NOMO-1 treated with DMSO at 0.1 percent for 48 hours (cell line): ENCODE measurements around the gene GRN.
A peak's percentile ranks its signal among the peaks of the same experiment; 100 is the strongest.
"Not testable (repeated sequence)": the region's sequence is repeated elsewhere in the genome, so short reads cannot be mapped to it uniquely, and the experiment has no call there.

Experiments
- DNase-seq: peaks from one replicate; lab custom pipeline; 2025; ENCODE audit not compliant: unreplicated experiment; lab: John Stamatoyannopoulos, UW

The GRN gene

DNA sequence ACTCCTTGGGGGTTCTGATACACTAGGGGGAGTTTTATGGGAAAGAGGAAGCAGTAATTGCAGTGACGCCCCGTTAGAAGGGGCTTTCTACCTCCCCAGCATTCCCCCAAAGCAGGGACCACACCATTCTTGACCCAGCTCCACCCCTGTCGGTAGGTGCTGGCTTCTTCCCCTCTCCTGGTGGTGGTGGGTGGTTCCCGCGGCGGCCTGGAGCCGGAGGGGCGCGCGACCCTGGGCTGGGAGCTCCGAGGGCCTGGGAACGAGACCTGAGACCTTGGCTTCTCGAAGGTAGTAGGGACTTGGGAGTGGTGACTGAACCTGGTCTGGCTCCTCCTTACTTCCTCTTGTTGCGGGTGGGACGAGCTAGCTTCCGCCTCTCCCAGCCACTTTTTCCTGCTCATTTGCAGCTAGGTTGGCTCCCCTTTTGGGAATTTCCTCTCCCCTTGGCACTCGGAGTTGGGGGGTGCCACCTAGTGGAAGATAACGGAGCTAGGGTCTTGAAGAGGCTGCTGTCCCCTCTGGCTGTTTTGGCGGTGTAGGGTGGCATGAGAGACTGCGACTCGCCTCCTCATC lies 438 bp downstream of the GRN start:
- DNase-seq: peak; percentile 37

DNA sequence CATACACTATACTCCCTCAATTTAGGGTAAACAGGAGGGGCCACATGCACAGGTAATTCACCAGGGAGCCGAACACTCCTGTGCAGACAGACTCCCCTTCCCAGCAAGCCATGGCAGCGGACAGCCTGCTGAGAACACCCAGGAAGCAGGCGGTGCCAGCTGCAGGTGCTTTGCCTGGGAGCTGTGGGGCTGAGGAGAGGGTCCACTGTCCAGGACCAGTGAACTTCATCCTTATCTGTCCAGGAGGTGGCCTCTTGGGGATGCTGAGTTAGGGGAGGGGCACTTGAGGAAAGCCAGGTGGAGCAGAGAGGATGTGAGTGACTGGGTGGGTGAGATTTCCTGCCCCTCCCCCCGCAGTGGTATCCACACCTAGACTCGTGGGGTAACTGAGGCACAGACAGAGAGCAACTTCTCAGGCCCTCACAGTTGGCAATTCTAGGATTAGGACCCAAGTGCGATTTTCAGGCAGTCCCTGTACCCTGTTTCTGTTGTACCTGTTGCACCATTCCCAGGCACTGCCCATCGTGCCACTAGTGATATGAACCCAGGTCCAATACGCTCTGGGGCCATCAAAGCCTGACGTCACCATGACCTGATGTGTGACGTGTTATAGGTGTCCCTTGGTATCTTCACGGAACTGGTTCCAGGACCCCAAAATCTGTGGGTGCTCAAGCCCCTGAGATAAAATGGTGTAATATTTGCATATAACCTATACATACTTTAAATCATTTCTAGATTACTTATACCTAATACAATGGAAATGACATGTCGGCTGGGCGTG lies 1.2 kb downstream of the GRN start:
- no peak for DNase-seq

DNA sequence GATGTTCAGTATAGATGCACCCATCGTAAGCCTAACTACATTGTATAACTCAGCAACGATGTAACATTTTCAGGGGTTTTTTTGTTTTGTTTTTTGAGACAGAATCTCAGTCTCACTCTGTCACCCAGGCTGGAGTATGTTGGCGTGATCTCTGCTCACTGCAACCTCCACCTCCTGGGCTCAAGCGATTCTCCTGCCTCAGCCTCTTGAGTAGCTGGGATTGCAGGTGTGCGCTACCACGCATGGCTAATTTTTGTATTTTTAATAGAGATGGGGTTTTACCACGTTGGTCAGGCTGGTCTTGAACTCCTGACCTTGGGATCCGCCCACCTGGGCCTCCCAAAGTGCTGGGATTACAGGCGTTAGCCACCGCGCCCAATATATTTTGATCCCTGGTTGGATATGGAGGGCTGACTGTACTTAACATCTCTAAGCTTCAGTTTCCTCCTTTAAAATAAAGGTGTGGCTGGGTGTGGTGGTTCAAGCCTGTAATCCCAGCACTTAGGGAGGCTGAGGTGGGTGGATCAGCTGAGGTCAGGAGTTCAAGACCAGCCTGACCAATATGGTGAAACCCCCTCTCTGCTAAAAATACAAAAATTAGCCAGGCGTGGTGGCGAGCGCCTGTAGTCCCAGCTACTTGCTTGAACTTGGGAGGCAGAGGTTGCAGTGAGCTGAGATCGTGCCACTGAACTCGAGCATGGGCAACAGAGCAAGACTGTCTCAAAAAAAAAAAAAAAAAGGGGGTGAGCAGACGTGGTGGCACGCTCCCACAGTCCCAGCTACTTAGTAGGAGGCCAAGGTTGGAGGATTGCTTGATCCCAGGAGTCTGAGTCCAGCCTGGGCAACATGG lies 2.3 kb downstream of the GRN start:
- not testable (repeated sequence) for DNase-seq

DNA sequence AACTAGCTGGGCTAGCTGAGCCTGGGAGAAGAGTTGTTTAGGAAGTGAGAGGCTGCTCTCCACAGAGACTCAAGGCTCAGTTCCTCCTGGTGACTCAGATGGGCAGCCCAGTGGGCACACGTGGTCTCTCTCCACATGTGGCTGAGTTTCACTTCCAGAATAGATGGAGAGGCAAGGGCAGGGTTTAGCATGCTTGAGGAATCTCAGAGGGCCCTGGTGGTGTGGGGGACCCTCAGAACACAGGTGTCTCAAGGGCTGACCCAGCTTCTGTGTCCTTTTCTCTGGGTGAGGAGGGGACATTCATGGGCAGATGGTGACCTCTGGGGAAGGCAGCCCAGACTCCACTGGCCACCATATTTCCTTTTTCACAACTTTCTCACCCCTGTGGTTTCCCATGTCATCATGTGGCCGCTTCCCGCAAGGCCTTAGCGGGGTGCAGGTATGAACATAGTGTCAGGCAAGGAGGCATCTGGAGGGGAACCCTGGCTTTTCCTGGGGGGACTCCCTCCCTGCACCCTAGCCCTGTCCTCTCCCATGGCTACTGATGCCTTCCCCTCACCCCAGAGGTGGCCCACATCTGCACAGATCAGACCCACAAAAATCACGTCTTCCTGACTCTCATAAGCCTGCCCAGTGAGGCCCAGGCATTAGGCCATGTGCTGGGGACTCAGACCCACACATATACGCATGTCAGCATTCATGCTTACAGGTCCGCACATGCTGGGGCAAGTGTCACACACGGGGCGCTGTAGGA lies 3.3 kb downstream of the GRN start:
- peak; percentile 98 for DNase-seq

DNA sequence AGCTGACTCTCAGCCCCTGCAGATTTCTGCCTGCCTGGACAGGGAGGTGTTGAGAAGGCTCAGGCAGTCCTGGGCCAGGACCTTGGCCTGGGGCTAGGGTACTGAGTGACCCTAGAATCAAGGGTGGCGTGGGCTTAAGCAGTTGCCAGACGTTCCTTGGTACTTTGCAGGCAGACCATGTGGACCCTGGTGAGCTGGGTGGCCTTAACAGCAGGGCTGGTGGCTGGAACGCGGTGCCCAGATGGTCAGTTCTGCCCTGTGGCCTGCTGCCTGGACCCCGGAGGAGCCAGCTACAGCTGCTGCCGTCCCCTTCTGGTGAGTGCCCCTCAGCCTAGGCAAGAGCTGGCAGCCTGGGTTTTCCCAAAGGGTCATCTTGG lies 3.9 kb downstream of the GRN start:
- DNase-seq: no peak

DNA sequence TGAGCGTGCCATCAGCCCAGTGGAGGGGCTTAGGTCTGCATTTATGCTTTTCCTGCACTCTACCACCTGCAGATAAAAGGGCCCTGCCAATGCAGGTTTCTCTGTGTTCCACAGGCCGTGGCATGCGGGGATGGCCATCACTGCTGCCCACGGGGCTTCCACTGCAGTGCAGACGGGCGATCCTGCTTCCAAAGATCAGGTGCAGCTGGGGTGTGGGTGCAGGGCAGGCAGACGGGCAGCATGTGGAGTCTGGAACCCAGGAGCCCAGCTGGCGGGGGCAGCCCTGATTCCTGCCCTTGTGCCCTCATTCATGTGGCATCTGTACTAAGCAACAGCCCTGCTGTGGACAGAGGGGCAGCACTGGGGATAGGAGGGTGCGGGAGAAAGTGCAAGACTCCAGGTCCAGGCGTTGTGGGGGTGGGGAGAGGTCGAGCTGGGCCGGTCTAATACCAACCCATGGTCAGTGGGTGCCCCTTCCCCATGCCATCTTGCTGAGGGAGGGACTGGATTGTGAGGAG lies 4.5 kb downstream of the GRN start:
- no peak for DNase-seq

DNA sequence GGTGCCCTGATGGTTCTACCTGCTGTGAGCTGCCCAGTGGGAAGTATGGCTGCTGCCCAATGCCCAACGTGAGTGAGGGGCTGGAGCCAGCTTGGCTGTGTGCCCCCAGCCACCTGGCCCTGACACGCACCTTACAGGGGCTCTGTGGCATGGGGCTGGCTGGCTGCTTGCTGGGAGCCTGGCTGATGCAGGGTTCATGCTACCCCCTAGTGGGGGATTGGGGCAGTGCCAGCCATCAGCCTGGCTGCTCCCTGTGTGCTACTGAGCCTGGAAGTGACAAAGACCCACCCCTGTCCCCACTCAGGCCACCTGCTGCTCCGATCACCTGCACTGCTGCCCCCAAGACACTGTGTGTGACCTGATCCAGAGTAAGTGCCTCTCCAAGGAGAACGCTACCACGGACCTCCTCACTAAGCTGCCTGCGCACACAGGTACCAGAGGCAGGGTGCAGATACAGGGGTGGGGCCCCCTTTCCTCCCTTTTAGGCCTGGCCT lies 5.7 kb downstream of the GRN start:
- peak; percentile 52 for DNase-seq

DNA sequence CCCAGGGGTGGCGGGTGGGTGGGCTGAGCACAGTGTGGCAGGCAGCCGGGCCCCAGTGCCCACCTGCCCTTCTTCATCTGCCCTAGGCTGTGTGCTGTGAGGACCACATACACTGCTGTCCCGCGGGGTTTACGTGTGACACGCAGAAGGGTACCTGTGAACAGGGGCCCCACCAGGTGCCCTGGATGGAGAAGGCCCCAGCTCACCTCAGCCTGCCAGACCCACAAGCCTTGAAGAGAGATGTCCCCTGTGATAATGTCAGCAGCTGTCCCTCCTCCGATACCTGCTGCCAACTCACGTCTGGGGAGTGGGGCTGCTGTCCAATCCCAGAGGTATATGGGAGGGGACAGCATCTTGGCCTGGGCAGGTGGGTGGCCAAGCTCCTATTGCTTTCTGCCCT lies 6.4 kb downstream of the GRN start:
- no peak for DNase-seq

DNA sequence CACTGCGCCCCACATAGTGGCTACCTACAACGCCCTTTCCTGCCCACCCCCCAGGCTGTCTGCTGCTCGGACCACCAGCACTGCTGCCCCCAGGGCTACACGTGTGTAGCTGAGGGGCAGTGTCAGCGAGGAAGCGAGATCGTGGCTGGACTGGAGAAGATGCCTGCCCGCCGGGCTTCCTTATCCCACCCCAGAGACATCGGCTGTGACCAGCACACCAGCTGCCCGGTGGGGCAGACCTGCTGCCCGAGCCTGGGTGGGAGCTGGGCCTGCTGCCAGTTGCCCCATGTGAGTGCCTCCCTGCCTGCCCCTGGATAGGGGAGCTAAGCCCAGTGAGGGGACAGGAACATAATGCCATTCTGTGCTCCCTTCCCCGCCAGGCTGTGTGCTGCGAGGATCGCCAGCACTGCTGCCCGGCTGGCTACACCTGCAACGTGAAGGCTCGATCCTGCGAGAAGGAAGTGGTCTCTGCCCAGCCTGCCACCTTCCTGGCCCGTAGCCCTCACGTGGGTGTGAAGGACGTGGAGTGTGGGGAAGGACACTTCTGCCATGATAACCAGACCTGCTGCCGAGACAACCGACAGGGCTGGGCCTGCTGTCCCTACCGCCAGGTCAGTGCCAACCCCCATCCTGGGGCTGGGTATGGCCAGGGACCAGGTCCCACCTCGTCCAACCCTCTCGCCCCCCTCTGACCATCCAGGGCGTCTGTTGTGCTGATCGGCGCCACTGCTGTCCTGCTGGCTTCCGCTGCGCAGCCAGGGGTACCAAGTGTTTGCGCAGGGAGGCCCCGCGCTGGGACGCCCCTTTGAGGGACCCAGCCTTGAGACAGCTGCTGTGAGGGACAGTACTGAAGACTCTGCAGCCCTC lies 7.1 kb downstream of the GRN start:
- no peak for DNase-seq

DNA sequence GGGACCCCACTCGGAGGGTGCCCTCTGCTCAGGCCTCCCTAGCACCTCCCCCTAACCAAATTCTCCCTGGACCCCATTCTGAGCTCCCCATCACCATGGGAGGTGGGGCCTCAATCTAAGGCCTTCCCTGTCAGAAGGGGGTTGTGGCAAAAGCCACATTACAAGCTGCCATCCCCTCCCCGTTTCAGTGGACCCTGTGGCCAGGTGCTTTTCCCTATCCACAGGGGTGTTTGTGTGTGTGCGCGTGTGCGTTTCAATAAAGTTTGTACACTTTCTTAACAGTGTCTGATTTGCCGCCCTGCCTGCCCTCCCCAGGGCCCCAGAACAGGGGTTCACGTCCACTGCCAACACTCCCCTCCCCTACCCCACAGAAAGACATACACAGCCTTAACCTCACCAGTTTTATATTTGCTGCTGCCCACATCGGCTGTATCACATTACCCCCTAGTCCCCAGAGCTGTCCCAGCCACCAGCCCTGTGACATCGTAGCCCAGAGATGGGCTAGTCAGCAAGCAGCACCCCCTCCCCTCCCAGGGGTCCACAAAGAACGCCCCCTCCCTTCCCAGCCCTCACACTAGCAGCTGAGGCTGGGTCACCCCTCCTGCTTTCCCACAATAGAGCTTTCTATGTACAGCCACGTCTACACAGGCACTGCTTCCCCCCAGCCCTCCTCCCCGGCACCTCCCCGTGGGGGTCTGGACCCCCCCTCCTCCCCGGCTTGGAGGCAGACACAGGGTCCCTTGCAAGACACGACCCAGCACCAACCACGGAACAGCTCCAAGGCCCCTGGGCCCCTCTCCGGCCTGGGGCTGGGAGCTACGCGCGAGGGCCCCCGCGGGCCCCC lies 7.9 kb downstream of the GRN start:
- no peak for DNase-seq

DNA sequence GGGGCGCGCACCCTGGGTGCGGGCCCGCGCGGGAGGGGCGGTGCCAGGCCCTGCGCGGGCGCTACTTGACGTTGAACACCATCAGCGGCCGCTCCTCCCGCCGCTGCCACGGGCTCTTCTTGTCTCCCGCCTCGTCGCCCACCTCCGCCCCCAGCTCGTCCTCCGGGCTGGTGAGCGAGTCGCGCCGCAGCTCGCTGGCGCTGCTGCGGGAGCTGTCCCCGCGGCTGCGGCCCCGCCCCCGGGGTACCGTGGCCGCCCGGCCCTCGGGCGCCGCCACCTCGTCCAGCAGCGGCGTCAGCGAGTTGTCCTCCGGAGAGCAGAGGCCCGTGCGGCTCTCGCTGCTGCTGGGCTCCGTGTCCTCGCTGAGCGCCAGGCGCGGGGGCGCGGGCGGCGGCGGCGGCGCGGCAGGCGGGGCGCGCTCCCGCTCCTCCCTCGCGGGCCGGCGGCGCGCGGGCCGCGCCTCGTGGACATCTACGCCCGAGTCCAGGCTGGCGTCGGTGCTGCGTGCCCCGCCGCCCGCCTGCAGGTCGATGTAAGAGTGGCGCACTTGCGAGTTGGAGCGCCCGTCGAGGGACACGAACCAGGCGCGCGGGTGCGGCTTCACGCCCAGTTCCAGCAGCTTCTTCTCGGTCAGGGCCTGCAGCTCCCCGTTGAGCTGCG lies 8.7 kb downstream of the GRN start:
- peak; percentile 12 for DNase-seq

DNA sequence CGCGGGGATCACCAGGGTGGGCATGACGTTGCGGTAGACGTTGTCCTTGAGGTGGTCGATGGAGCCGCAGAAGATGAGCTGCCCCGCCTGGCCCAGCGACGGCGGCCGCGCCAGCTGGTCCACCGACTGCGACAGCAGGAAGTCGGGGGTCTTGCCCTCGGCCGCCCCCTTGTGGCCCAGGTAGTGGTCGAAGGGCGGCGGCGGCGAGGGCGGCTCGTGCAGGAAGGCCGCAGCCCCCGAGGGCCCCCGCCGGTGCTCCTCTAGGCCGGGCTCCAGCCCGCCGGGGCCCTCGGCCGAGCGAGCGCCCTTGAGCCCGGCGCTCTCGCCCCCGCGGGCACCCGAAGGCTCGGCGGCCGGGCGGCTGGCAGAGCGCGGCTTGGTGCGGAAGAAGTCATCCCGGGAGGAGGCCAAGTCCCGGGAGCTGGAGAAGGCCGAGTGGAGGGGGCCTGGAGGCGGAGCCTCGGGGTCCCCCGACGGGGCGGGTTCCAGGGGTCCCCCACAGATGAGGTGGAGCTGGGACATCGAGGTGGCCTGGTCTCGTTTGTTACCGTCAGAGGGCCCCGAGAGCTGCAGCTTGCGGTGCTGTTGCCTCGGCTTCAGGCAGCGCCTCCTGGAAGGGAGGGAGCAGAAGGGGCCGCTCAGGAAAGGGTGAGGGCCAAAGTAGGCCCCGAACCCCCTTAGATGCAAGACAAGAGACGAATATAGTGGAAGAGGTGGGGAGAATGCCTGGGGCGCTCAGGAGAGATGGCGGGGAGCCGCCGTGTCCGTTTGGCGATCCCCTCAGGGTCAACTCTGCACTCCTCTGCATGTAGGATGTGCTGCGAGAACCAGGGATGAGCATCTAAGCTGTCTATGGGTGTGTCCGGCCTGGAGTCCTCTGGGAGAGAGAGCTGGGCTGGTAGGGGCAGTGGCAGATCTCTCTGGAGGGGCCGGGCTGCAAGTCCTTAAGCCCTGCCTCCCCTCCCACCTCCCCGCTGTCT lies 9.8 kb downstream of the GRN start:
- peak; percentile 23 for DNase-seq

DNA sequence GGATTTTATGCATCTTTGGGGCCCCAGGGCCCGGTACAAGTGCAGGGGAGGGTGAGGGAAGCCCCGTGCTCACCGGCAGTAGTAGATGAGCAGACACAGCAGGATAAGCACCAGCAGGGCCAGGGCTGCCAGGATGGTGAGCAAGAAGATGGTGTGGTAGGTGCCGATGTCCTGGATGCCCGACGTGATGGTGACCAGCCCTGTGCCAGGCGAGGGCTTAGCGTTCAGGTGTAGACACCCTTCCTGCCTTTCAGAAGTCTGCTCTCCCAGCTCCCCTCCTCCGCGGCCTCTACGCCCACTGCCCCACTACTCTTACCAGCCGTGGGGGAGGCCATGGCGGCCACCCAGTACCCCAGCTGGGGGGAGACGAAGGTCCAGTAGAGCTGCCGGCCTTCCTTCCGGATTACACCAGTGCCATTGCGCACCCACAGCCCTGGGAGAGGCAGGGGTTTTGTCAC lies 10.6 kb downstream of the GRN start:
- no peak for DNase-seq

DNA sequence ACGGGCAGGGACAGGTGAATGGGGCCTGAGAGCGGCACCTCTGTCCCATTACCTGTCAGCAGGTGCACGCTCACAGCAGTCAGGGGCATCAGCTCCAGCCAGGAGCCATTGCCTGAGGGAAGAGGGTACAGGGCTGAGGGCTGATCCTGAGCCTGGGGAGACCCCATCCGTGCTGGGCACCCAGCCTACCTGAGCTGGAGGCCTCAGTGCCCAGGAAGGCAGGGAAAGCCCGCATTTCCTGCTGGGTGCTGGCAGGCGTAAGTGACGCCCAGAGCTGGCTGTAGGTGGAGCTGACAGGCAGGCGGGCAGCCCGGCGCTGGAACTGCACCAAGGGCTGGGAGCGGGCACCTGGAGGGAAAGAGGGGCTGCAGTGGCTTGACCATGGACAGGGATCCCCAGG lies 11.1 kb downstream of the GRN start:
- DNase-seq: no peak

DNA sequence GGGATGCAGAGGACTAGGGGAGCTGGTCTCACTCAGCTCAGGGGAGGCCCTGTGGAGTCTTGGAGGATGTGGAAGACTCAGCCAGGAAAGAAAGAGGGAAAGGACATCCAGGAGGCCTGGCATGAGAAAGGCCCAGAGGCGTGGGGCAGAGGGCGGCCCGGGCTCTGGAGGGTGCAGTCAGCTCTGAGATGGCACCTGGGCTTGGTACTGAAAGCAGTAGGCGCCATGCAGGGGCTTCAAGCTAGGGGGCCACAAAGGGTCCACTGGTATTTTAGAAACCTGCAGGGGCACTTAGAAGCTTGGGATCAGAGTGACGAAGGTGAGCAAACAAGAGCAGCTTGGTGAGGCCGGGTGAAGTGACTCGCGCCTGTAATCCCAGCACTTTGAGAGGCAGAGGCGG lies 13.0 kb downstream of the GRN start:
- no peak for DNase-seq

DNA sequence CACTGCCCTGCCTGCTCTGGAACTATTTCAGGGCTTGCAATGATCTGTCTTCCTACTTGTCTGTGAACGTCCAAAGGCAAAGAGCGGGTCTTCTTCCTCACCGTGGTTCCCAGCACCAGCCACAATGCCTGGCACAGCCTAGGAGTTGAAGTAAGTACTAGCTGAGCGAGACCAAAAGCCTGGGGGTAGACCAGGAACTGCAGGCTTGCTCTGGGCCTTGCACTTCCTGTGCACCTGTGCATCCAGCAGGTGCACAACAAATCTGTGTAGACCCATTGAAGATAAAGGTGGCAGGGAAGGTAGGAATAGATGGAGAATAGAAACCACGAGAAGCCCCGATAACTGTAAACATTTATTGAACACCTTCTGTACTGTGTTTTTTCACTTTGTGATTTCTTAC lies 13.9 kb downstream of the GRN start:
- DNase-seq: no peak

DNA sequence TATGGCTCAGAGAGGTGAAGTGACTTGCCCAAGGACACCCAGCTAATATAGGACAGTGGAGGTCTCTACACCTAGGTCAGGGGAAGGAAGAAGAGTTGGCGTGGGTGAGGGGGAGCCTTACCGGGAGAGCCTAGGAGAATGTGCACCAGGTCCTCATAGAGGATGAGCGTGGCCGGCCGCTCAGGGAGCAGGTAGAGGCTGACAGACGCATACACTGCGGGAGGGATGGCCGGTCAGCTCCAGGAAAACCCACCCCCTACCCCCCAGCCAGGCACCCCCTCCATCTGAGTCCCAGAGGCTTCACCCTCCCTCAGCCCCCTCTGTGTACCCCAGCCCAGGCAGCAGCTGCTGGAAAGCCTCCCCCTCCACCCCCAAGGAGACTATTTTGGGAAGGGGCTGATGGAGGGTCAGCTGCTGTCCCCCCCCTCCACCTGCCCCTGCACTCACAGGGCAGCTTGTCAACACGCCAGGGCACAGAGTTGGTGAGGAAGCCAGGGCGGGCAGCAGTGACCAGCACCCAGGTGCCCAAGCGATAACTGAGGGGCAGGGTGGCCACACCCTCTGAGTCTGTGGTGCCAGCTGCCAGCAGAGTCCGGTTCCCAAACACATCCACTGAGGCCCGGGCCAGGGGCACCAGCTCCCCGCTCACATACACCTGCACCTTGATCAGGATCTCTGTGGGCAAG lies 14.5 kb downstream of the GRN start:
- no peak for DNase-seq
